H1 (cell line): ENCODE measurements around the gene MLLT6. TPM values are rescaled to one million over a fixed set of nuclear protein-coding genes. Genes with fewer than 3 reads are reported as not detected.

ENCODE experiments used
- BACH1 ChIP-seq: IDR thresholded peaks from 2 replicates; pipeline ENCODE4 v1.6.1; 2012; ENCODE audit warnings: low read length, improper control_type of control experiment
- POLR2A ChIP-seq, 2 experiments: IDR thresholded peaks; 1 replicate in 1 of 2; 2 replicates in 1 of 2; pipeline ENCODE4 v1.6.1; 2011; ENCODE audit warnings: low read depth in 2 of 2, low read length in 2 of 2, mild to moderate bottlenecking in 2 of 2; ENCODE audit errors: control extremely low read depth in 1 of 2
- polyA plus RNA-seq, 7 experiments: library from polyadenylated mRNA; depleted of rRNA in 3 of 7; stranded (reverse) in 5 of 7; unstranded in 2 of 7; fragments of >200 nt in 5 of 7; fragments of 200-250 nt in 2 of 7; gene quantifications; 1 replicate in 5 of 7; 2 replicates in 1 of 7; 4 replicates in 1 of 7; pipeline versions ENCODE4 v1.2.1 to v1.2.3, GENCODE V29; 2011 to 2013; ENCODE audit warnings: missing spikeins in 2 of 7, mixed read lengths in 2 of 7
- total RNA-seq: library from RNA; stranded (reverse); fragmentation: NEBNext Ultra II Directional; extraction: Animal tissue kit (Norgen Biotek cat#: 25700); gene quantifications from 2 replicates; pipeline ENCODE4 v1.2.1, GENCODE V29; 2021

MLLT6 gene
- total and polyA plus RNA-seq, 2 of the 8 experiments (the other 6 are each of a cell fraction or from before 2014, with no cell fraction given), result 6.5 to 8.0 TPM

DNA sequence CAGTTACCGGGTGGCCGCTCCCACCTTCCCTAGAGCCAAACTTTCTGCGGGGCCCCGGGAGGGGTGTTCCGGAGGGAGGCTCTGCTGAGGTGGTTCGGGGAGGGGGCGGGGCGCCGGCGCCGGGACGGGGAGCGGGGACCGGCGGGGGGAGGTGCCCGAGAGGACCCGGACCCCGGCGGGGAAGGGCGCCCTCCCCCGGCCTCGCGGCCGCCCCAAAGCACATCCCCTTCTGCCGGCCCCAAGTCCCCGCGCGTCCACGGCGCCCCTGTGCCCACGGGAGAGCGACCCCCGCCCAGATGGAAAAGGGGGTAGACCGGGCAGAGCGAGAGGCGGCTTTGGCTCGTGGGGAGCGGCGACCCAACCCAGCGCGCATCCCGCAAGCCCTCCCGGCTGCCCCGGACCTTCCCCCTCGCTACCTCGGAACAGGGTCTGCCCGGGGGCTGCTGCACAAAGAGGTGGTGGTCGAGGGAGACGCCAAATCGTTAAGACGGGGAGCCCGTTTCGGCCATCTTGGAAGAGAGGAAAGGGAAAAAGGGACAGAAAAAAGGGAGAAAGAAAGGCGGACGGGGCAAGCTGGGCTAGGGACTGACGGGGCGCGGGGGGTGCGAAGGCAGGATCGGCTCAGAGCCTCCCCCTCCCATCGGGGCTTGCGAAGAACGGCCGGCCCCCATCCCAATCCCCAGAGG is 42.5 kb downstream of the MLLT6 start (continued):
- TF ChIP-seq POLR2A (IDR thresholded peaks at IDR 0.05; ENCODE audit: control extremely low read depth in 1 of 2, low read depth in 2 of 2, low read length in 2 of 2), result no peak
- peak; percentile 52; the same call in 1 of the 2 replicates for TF ChIP-seq BACH1
